HFF-Myc (cell line): Measurements from ENCODE around the gene F2R.
"Not testable (repeated sequence)": the region's sequence is repeated elsewhere in the genome, so short reads cannot be mapped to it uniquely, and the experiment has no call there.

Experiments used
- DNase-seq: peaks from one replicate; pipeline ENCODE4 v3.0.0-alpha.2; 2011; ENCODE audit warnings: low read depth; ENCODE audit errors: extremely low read depth
- H3K4me3 ChIP-seq: replicated peaks from 2 replicates; pipeline ENCODE4 v1.5.1; 2011; ENCODE audit warnings: low read depth, mild to moderate bottlenecking, control low read depth, low read length
- TF ChIP-seq, protein P1 (sequence below): IDR thresholded peaks from 2 replicates; pipeline ENCODE4 v1.5.1; 2012; ENCODE audit warnings: mild to moderate bottlenecking, low read depth, low read length, control low read depth; ENCODE audit errors: missing control alignments

The F2R gene

GRCh38 chr5:76775921-76776320, 60.0 kb downstream of the F2R start:
- TF ChIP-seq, protein P1, sequence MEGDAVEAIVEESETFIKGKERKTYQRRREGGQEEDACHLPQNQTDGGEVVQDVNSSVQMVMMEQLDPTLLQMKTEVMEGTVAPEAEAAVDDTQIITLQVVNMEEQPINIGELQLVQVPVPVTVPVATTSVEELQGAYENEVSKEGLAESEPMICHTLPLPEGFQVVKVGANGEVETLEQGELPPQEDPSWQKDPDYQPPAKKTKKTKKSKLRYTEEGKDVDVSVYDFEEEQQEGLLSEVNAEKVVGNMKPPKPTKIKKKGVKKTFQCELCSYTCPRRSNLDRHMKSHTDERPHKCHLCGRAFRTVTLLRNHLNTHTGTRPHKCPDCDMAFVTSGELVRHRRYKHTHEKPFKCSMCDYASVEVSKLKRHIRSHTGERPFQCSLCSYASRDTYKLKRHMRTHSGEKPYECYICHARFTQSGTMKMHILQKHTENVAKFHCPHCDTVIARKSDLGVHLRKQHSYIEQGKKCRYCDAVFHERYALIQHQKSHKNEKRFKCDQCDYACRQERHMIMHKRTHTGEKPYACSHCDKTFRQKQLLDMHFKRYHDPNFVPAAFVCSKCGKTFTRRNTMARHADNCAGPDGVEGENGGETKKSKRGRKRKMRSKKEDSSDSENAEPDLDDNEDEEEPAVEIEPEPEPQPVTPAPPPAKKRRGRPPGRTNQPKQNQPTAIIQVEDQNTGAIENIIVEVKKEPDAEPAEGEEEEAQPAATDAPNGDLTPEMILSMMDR = no peak
- DNase-seq = no peak
- H3K4me3 ChIP-seq = no peak overlapping the region

DNA sequence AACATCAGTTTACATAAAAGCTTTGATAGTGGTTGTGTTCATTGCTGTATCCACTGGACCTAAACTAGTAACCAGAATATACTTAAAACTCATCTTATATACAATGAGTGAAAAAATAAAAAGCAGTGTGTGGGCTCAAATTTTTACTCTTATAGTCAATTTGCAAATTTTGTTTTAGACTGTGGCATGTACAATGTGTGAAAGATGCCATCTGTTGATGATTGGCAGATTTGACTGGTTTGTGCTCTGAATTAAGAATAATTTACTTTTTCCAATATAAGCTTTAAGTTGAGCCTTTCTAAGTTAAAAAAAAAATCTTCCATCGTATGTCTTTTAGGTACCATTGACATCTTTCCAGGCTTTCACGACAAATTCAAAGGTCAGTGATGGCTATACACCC, 60.5 kb downstream of the F2R start:
- no peak for DNase-seq
- TF ChIP-seq, protein P1 = no peak
- H3K4me3 ChIP-seq = no peak overlapping the region

GRCh38 chr5:76780616-76781015, 64.7 kb downstream of the F2R start:
- not testable (repeated sequence) for H3K4me3 ChIP-seq, DNase-seq

- TF ChIP-seq, protein P1 = no peak
- H3K4me3 ChIP-seq = no peak overlapping the region
- DNase-seq = no peak
Measured at GRCh38 chr5:76781775-76782174, 65.8 kb downstream of the F2R start.

DNA sequence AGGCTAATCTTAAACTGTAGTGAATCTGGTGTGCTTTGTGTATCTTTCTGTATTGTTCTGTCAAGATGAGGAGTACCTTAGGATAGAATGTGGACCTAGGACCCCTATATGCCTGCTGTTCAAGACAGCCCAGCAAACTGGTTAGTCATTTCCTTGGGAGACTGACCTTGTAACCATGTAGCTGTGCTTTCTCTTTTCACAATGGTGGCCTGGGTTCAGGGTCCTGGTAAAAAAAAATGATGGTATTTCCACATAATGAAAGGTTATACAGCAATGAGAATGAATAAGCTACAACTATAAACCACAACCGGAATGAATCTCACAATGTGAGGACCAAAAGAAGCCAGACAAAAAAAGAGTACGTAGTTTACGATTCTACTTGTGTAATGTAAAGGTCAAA, 66.5 kb downstream of the F2R start:
- no peak overlapping the region for H3K4me3 ChIP-seq
- TF ChIP-seq, protein P1 = no peak
- no peak for DNase-seq
